Liver (tissue), 9 donors: ENCODE results near the gene STXBP4. TPM values are rescaled to one million over a fixed set of nuclear protein-coding genes. Genes with fewer than 3 reads are reported as not detected.
"Not testable (repeated sequence)": the region's sequence is repeated elsewhere in the genome, so short reads cannot be mapped to it uniquely, and the experiment has no call there.

ENCODE experiments used
- DNase-seq: peaks from one replicate; pipeline ENCODE4 v3.0.0-alpha.2; 2017; ENCODE audit warnings: low spot score
- H3K27ac ChIP-seq, 2 donors: one replicate each; pipeline ENCODE4 v1.7.0; 2013; ENCODE audit warnings: inconsistent platforms in 2 of 2, low read length in 2 of 2, control low read depth in 1 of 2, low read depth in 1 of 2, mild to moderate bottlenecking in 1 of 2
- H3K27me3 ChIP-seq, 4 donors: one replicate each; pipeline versions ENCODE4 v1.6.1 to v1.7.0; 2013; ENCODE audit warnings: low read length in 3 of 4, inconsistent platforms in 1 of 4, mild to moderate bottlenecking in 1 of 4, moderate library complexity in 1 of 4; ENCODE audit not compliant: control insufficient read depth in 4 of 4, insufficient read depth in 4 of 4
- H3K36me3 ChIP-seq, 4 donors: one replicate each; pipeline versions ENCODE4 v1.6.1 to v1.7.0; 2013; ENCODE audit warnings: low read length in 3 of 4, mild to moderate bottlenecking in 3 of 4, low read depth in 1 of 4, moderate library complexity in 1 of 4; ENCODE audit not compliant: control insufficient read depth in 4 of 4, insufficient read depth in 3 of 4
- H3K4me1 ChIP-seq, 4 donors: one replicate each; pipeline versions ENCODE4 v1.6.1 to v1.7.0; 2013; ENCODE audit warnings: low read length in 3 of 4, mild to moderate bottlenecking in 3 of 4, moderate library complexity in 1 of 4; ENCODE audit not compliant: control insufficient read depth in 4 of 4, insufficient read depth in 4 of 4
- H3K4me3 ChIP-seq, 3 donors: one replicate each; pipeline versions ENCODE4 v1.6.1 to v1.7.0; 2013; ENCODE audit warnings: low read length in 3 of 3, control low read depth in 1 of 3, low read depth in 1 of 3, mild to moderate bottlenecking in 1 of 3
- H3K9ac ChIP-seq, 2 donors: one replicate each; pipeline ENCODE4 v1.7.0; 2013; ENCODE audit warnings: low read length in 2 of 2, mild to moderate bottlenecking in 2 of 2, moderate library complexity in 2 of 2, control low read depth in 1 of 2, low read depth in 1 of 2
- H3K9me3 ChIP-seq, 4 donors: one replicate each; pipeline versions ENCODE4 v1.6.1 to v1.7.0; 2013; ENCODE audit warnings: low read length in 3 of 4; ENCODE audit not compliant: control insufficient read depth in 4 of 4
- EGR1 ChIP-seq, 2 donors: IDR thresholded peaks; 2 replicates each; pipeline ENCODE4 v1.6.1; 2016 to 2018; ENCODE audit warnings: antibody characterized with exemption in 2 of 2, low read depth in 2 of 2
- GABPA ChIP-seq, 2 donors: IDR thresholded peaks in 1 of 2; conservative IDR thresholded peaks in 1 of 2; 2 replicates each; pipeline ENCODE4 v1.6.1; 2016; ENCODE audit warnings: antibody characterized with exemption in 2 of 2, mild to moderate bottlenecking in 1 of 2, moderate library complexity in 1 of 2
- HNF4G ChIP-seq: IDR thresholded peaks from 2 replicates; pipeline ENCODE4 v1.6.1; 2016; ENCODE audit warnings: antibody characterized with exemption
- NR2F2 ChIP-seq: IDR thresholded peaks from 2 replicates; pipeline ENCODE4 v1.6.1; 2016; ENCODE audit warnings: antibody characterized with exemption
- RAD21 ChIP-seq, 2 donors: IDR thresholded peaks; 2 replicates each; pipeline ENCODE4 v1.6.1; 2016; ENCODE audit warnings: antibody characterized with exemption in 2 of 2, mild to moderate bottlenecking in 2 of 2
- RXRA ChIP-seq, 2 donors: IDR thresholded peaks; 2 replicates each; pipeline ENCODE4 v1.6.1; 2017 to 2018; ENCODE audit warnings: antibody characterized with exemption in 2 of 2, mild to moderate bottlenecking in 1 of 2
- YY1 ChIP-seq: IDR thresholded peaks from 2 replicates; pipeline ENCODE4 v1.6.1; 2016; ENCODE audit warnings: antibody characterized with exemption, mild to moderate bottlenecking
- WGBS: extraction: QIAGEN DNeasy Blood & Tissue Kit; methylation state at CpG from one replicate; pipeline ENCODE4 v1.1.7; 2013; 5-methylcytosine and 5-hydroxymethylcytosine counted together
- polyA plus RNA-seq, 2 donors: library from polyadenylated mRNA; stranded (reverse) in 1 of 2; unstranded in 1 of 2; fragments of 200-250 nt in 1 of 2; fragments of >200 nt in 1 of 2; fragmentation: Nextera tagmentation in 1 of 2; extraction: Ambion mirVana in 1 of 2; gene quantifications; one replicate each; pipeline versions ENCODE4 v1.2.1 to v1.2.3, GENCODE V29; 2013 to 2015
- total RNA-seq, 2 donors: library from RNA; depleted of rRNA; stranded (reverse); fragments of >200 nt; gene quantifications; one replicate each; pipeline ENCODE4 v1.2.3, GENCODE V29; 2014
- TF ChIP-seq, protein P1 (sequence below): IDR thresholded peaks from 2 replicates; pipeline ENCODE4 v1.6.1; 2016; ENCODE audit warnings: antibody characterized with exemption
- TF ChIP-seq, protein P2 (sequence below): IDR thresholded peaks from 2 replicates; pipeline ENCODE4 v1.6.1; 2016; ENCODE audit warnings: antibody characterized with exemption, mild to moderate bottlenecking
- TF ChIP-seq, protein P3 (sequence below): fragments of 150-350 bp; IDR thresholded peaks from 2 replicates; pipeline ENCODE4 v1.5.1; 2017; ENCODE audit warnings: improper control_type of control experiment, low read depth, low read length; ENCODE audit not compliant: missing input control
- TF ChIP-seq, protein P4 (sequence below): IDR thresholded peaks from 2 replicates; pipeline ENCODE4 v1.6.1; 2016; ENCODE audit warnings: antibody characterized with exemption
- donor health status: healthy.
- donor health status: healthy.
- donor health status: healthy.
- donor health status: healthy.
- donor health status: healthy.

STXBP4 gene
- total and polyA plus RNA-seq, 4 donors = 1.5 to 12.6 (median 3.5) TPM

DNA sequence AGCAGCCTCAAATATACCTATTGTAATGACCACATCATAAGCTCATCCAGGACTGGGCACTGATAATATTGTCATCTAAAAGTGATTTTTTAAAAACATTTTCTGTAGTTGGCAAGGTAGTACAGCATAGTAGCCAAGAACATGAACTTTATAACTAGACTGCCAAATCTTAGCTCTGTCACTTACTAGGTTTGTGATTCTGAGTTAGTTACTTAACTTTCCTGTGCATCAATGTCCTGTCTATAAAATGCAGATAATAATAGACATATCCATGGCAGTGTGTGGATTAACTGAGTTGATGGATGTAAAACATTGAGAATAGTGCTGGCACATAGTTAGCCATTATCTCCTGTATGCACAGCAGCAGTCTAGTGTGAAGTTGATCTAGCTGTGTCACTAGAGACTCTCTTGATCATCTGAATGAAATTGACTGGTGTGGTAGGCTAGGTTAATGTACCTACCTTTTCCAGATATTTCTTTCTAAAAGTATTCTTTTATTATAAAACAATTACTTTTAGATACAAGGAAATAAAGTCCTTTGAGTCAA, 101.5 kb downstream of the STXBP4 start:
- Histone ChIP-seq H3K27me3 (no peaks in the 10 kb centered on the region), H3K27ac (no peak overlapping the region), H3K9me3 (no peaks in the 10 kb centered on the region), H3K4me3 (no peak overlapping the region), H3K9ac (no peak overlapping the region), H3K36me3 (no peaks in the 10 kb centered on the region), H3K4me1 (peaks cover 2 to 17% (median 11%) of the 10 kb centered on the region in 4 donors)
- DNase-seq = no peak
- TF ChIP-seq, protein P1, sequence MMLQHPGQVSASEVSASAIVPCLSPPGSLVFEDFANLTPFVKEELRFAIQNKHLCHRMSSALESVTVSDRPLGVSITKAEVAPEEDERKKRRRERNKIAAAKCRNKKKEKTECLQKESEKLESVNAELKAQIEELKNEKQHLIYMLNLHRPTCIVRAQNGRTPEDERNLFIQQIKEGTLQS = no peak

DNA sequence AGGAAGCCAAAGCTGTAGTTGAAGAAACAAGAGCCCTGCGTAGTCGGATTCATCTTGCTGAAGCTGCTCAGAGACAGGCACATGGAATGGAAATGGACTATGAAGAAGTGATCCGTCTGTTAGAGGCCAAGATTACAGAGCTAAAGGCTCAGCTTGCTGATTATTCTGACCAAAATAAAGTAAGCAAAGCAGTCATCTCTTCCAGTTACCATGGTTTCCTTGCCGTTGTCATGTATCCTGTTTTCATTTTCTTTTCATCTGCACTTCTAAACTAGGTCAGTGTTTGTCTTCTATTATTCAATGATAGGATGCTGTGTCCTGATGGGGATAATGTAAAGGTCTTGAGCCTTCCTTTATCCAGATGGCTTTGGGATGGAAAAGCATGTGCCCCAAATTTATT, 104.3 kb downstream of the STXBP4 start:
- DNase-seq = no peak
- WGBS = 84% methylated on average over 4 of the region's 4 CpGs
- Histone ChIP-seq H3K36me3 (no peaks in the 10 kb centered on the region), H3K27me3 (no peaks in the 10 kb centered on the region), H3K9me3 (no peaks in the 10 kb centered on the region), H3K4me1 (peaks cover 2 to 16% (median 11%) of the 10 kb centered on the region in 4 donors), H3K4me3 (no peak overlapping the region), H3K27ac (no peak overlapping the region), H3K9ac (no peak overlapping the region)
- TF ChIP-seq, protein P2, sequence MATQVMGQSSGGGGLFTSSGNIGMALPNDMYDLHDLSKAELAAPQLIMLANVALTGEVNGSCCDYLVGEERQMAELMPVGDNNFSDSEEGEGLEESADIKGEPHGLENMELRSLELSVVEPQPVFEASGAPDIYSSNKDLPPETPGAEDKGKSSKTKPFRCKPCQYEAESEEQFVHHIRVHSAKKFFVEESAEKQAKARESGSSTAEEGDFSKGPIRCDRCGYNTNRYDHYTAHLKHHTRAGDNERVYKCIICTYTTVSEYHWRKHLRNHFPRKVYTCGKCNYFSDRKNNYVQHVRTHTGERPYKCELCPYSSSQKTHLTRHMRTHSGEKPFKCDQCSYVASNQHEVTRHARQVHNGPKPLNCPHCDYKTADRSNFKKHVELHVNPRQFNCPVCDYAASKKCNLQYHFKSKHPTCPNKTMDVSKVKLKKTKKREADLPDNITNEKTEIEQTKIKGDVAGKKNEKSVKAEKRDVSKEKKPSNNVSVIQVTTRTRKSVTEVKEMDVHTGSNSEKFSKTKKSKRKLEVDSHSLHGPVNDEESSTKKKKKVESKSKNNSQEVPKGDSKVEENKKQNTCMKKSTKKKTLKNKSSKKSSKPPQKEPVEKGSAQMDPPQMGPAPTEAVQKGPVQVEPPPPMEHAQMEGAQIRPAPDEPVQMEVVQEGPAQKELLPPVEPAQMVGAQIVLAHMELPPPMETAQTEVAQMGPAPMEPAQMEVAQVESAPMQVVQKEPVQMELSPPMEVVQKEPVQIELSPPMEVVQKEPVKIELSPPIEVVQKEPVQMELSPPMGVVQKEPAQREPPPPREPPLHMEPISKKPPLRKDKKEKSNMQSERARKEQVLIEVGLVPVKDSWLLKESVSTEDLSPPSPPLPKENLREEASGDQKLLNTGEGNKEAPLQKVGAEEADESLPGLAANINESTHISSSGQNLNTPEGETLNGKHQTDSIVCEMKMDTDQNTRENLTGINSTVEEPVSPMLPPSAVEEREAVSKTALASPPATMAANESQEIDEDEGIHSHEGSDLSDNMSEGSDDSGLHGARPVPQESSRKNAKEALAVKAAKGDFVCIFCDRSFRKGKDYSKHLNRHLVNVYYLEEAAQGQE = no peak
- TF ChIP-seq EGR1 (IDR thresholded peaks at IDR 0.05; ENCODE audit: low read depth in 2 of 2) (no peak), YY1 (no peak), NR2F2 (no peak), GABPA (IDR thresholded peaks at IDR 0.05 in 1 of 2, conservative IDR thresholded peaks at IDR 0.05 in 1 of 2) (no peak), HNF4G (no peak), RXRA (IDR thresholded peaks at IDR 0.05) (no peak), RAD21 (IDR thresholded peaks at IDR 0.05) (no peak)
- TF ChIP-seq, protein P3, sequence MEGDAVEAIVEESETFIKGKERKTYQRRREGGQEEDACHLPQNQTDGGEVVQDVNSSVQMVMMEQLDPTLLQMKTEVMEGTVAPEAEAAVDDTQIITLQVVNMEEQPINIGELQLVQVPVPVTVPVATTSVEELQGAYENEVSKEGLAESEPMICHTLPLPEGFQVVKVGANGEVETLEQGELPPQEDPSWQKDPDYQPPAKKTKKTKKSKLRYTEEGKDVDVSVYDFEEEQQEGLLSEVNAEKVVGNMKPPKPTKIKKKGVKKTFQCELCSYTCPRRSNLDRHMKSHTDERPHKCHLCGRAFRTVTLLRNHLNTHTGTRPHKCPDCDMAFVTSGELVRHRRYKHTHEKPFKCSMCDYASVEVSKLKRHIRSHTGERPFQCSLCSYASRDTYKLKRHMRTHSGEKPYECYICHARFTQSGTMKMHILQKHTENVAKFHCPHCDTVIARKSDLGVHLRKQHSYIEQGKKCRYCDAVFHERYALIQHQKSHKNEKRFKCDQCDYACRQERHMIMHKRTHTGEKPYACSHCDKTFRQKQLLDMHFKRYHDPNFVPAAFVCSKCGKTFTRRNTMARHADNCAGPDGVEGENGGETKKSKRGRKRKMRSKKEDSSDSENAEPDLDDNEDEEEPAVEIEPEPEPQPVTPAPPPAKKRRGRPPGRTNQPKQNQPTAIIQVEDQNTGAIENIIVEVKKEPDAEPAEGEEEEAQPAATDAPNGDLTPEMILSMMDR = no peak
- TF ChIP-seq, protein P4, sequence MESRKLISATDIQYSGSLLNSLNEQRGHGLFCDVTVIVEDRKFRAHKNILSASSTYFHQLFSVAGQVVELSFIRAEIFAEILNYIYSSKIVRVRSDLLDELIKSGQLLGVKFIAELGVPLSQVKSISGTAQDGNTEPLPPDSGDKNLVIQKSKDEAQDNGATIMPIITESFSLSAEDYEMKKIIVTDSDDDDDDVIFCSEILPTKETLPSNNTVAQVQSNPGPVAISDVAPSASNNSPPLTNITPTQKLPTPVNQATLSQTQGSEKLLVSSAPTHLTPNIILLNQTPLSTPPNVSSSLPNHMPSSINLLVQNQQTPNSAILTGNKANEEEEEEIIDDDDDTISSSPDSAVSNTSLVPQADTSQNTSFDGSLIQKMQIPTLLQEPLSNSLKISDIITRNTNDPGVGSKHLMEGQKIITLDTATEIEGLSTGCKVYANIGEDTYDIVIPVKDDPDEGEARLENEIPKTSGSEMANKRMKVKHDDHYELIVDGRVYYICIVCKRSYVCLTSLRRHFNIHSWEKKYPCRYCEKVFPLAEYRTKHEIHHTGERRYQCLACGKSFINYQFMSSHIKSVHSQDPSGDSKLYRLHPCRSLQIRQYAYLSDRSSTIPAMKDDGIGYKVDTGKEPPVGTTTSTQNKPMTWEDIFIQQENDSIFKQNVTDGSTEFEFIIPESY = no peak

DNA sequence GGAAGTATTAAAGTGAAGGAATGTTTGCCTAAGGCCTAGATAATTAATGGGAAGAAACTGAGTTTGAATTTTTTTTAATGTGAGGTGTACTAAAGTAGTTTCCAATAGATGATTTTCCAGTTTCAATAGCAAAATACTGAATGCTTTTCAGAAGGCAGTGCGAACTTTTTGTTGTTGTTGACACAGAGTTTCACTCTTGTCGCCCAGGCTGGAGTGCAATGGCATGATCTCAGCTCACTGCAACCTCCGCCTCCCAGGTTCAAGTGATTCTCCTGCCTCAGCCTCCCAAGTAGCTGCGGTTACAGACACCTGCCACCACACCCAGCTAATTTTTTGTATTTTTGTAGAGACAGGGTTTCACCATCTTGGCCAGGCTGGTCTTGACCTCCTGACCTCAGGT, 104.9 kb downstream of the STXBP4 start:
- peaks cover 2 to 12% (median 11%) of the 10 kb centered on the region in 4 donors for H3K4me1 ChIP-seq
- not testable (repeated sequence) for H3K4me3 ChIP-seq, H3K36me3 ChIP-seq, H3K27me3 ChIP-seq, H3K27ac ChIP-seq, H3K9me3 ChIP-seq, H3K9ac ChIP-seq, DNase-seq
- 98% methylated on average over 4 of the region's 4 CpGs for WGBS
